K562 (cell line): ENCODE results near the gene PTPRU. TPM values are rescaled to one million over a fixed set of nuclear protein-coding genes. Genes with fewer than 3 reads are reported as not detected.

Source experiments
- ADNP ChIP-seq: fragments of 200-800 bp; sonication (Bioruptor generic); IDR thresholded peaks from 2 replicates; pipeline ENCODE4 v1.6.1; 2016; ENCODE audit warnings: missing genetic modification characterization, missing compliant biosample characterization
- BRCA1 ChIP-seq, 2 experiments: fragments of 450-650 bp in 1 of 2; sonication (generic) in 1 of 2; formaldehyde crosslinking in 1 of 2; IDR thresholded peaks; 2 replicates each; pipeline versions ENCODE4 v1.5.0 to v1.6.1; 2017 to 2020; ENCODE audit warnings: mild to moderate bottlenecking in 1 of 2, missing genetic modification reagents in 1 of 2
- CBFA2T2 ChIP-seq: fragments of 450-650 bp; conservative IDR thresholded peaks from 2 replicates; pipeline ENCODE4 v1.6.1; 2017; ENCODE audit warnings: mild to moderate bottlenecking
- CBX3 ChIP-seq, 2 experiments: IDR thresholded peaks; 1 replicate in 1 of 2; 2 replicates in 1 of 2; pipeline ENCODE4 v1.6.1; 2012; ENCODE audit warnings: inconsistent platforms in 2 of 2, low read length in 2 of 2, borderline replicate concordance in 1 of 2, control low read depth in 1 of 2
- EWSR1 ChIP-seq: fragments of 450-650 bp; IDR thresholded peaks from 2 replicates; pipeline ENCODE4 v1.6.1; 2018; ENCODE audit warnings: borderline replicate concordance, mild to moderate bottlenecking, low read depth, moderate library complexity; ENCODE audit not compliant: partially characterized antibody
- GABPB1 ChIP-seq: sonication (generic); formaldehyde crosslinking; IDR thresholded peaks from 2 replicates; pipeline ENCODE4 v1.8.0; 2022; ENCODE audit warnings: mild to moderate bottlenecking, missing genetic modification reagents
- HCFC1 ChIP-seq: IDR thresholded peaks from 2 replicates; pipeline ENCODE4 v1.6.1; 2012; ENCODE audit warnings: low read depth, low read length, improper control_type of control experiment
- HSF4 ChIP-seq: fragments of 250-450 bp; sonication (Bioruptor Pico); IDR thresholded peaks from 2 replicates; pipeline ENCODE4 v2.1.2; 2022; ENCODE audit warnings: mild to moderate bottlenecking, moderate library complexity, borderline replicate concordance
- ID3 ChIP-seq, 2 experiments: fragments of 250-450 bp in 1 of 2; fragments of 450-650 bp in 1 of 2; sonication (Bioruptor Pico) in 1 of 2; IDR thresholded peaks; 2 replicates each; pipeline versions ENCODE4 v1.6.1 to v1.8.0; 2016 to 2021; ENCODE audit warnings: mild to moderate bottlenecking in 2 of 2, moderate library complexity in 2 of 2, missing compliant biosample characterization in 1 of 2, missing genetic modification characterization in 1 of 2
- LEF1 ChIP-seq: fragments of 450-650 bp; IDR thresholded peaks from 2 replicates; pipeline ENCODE4 v1.6.1; 2016; ENCODE audit warnings: mild to moderate bottlenecking
- MAX ChIP-seq: sonication (generic); formaldehyde crosslinking; IDR thresholded peaks from 2 replicates; pipeline ENCODE4 v1.9.0; 2022; ENCODE audit warnings: mild to moderate bottlenecking, missing genetic modification reagents
- MCM3 ChIP-seq: fragments of 450-650 bp; IDR thresholded peaks from 2 replicates; pipeline ENCODE4 v1.6.1; 2016
- MED1 ChIP-seq: sonication (generic); formaldehyde crosslinking; IDR thresholded peaks from 2 replicates; pipeline ENCODE4 v1.8.1; 2023; ENCODE audit warnings: missing genetic modification reagents, borderline replicate concordance
- MTA2 ChIP-seq: fragments of 450-650 bp; IDR thresholded peaks from 2 replicates; pipeline ENCODE4 v1.6.1; 2016; ENCODE audit warnings: low read depth
- NR1H2 ChIP-seq: sonication (generic); formaldehyde crosslinking; IDR thresholded peaks from 2 replicates; pipeline ENCODE4 v1.4.0; 2020; ENCODE audit warnings: mild to moderate bottlenecking, missing genetic modification reagents
- NR2C2 ChIP-seq, 2 experiments: fragments of 200-800 bp in 1 of 2; sonication (Bioruptor generic) in 1 of 2; sonication (generic) in 1 of 2; formaldehyde crosslinking in 1 of 2; IDR thresholded peaks; 2 replicates each; pipeline versions ENCODE4 v1.6.1 to v1.8.0; 2016 to 2022; ENCODE audit warnings: mild to moderate bottlenecking in 1 of 2, missing compliant biosample characterization in 1 of 2, missing genetic modification characterization in 1 of 2, missing genetic modification reagents in 1 of 2
- SREBF2 ChIP-seq: sonication (generic); formaldehyde crosslinking; IDR thresholded peaks from 2 replicates; pipeline ENCODE4 v1.4.0; 2020; ENCODE audit warnings: mild to moderate bottlenecking, missing genetic modification reagents
- USF2 ChIP-seq: sonication (generic); formaldehyde crosslinking; IDR thresholded peaks from 2 replicates; pipeline ENCODE4 v1.5.0; 2020; ENCODE audit warnings: missing genetic modification reagents
- ZNF347 ChIP-seq: fragments of 450-650 bp; formaldehyde crosslinking; IDR thresholded peaks from 2 replicates; pipeline ENCODE4 v1.4.0; 2020; ENCODE audit warnings: low read depth, mild to moderate bottlenecking, moderate library complexity
- ZNF668 ChIP-seq: fragments of 250-450 bp; sonication (Bioruptor Pico); IDR thresholded peaks from 2 replicates; pipeline ENCODE4 v1.8.0; 2022; ENCODE audit warnings: mild to moderate bottlenecking, inconsistent platforms
- polyA plus RNA-seq, 8 experiments: library from polyadenylated mRNA; depleted of rRNA in 4 of 8; stranded (reverse) in 5 of 8; unstranded in 3 of 8; fragments of >200 nt; fragmentation: Nextera tagmentation in 2 of 8; fragmentation: Illumina TruSeq in 1 of 8; extraction: Ambion mirVana in 2 of 8; extraction: Trizol in 1 of 8; gene quantifications; 2 replicates each; pipeline versions ENCODE4 v1.2.1 to v1.2.3, GENCODE V29; 2011 to 2014; ENCODE audit warnings: inconsistent platforms in 1 of 8, missing spikeins in 1 of 8
- total RNA-seq, 7 experiments: library from RNA; depleted of rRNA in 6 of 7; stranded (reverse); fragments of >200 nt in 6 of 7; fragmentation: Illumina TruSeq in 2 of 7; extraction: Trizol in 2 of 7; gene quantifications; 2 replicates each; pipeline versions ENCODE4 v1.2.1 to v1.2.3, GENCODE V29; 2011 to 2021; ENCODE audit warnings: low replicate concordance in 1 of 7
- TF ChIP-seq, protein P1 (sequence below), 2 experiments: IDR thresholded peaks; 2 replicates each; pipeline ENCODE4 v1.6.1; 2011; ENCODE audit warnings: borderline replicate concordance in 1 of 2, control low read depth in 1 of 2, low read depth in 1 of 2, low read length in 1 of 2, mild to moderate bottlenecking in 1 of 2, mixed read lengths in 1 of 2, moderate library complexity in 1 of 2; ENCODE audit not compliant: insufficient read depth in 1 of 2, insufficient read length in 1 of 2, poor library complexity in 1 of 2, severe bottlenecking in 1 of 2; ENCODE audit errors: extremely low read depth in 1 of 2
- TF ChIP-seq, protein P2 (sequence below): fragments of 250-450 bp; sonication (Bioruptor Pico); IDR thresholded peaks from 2 replicates; pipeline ENCODE4 v1.4.0; 2020; ENCODE audit warnings: mild to moderate bottlenecking, moderate library complexity
- TF ChIP-seq, protein P3 (sequence below): fragments of 250-450 bp; sonication (Bioruptor Pico); IDR thresholded peaks from 2 replicates; pipeline ENCODE4 v1.8.0; 2022; ENCODE audit warnings: moderate library complexity, mild to moderate bottlenecking, inconsistent platforms

Gene PTPRU
- total and polyA plus RNA-seq, 9 of the 15 experiments (the other 6 are each of a cell fraction or from before 2014, with no cell fraction given) = 0.01 to 2.9 (median 1.0) TPM

DNA sequence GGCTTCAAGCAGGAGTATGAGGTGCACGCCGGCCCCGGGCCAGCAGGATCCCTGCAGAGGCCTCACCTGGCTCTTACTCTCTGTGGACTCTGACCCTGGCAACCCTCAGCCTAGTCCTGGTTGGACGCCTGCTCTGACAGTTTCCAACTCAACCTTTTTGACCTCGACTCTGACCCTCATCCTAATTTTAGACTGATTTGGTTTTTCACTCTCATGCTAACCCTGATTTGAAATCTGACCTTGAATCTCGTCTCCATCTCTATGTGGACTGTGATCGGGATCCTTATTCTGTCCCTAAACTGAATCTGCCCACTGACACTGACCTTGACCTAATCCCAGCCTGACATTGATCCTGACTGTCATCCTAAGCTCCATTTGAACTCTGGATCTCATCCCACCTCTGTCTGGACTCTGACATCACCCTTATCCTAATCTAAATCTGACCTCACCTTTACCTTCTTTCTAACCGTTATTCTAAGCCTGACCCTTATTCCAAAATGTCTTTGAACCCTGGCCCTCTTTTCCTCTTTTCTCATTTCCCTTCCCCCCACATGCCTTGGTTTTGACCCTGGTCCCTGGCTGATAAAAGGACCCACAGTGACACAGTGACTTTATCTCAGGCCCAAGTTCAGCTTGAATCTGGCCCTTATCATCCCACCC is 67.8 kb downstream of the PTPRU start (continued):
- no peak for TF ChIP-seq NR2C2 (CRISPR knock-in tag; IDR thresholded peaks at IDR 0.05)
- TF ChIP-seq NR2C2 (tag; IDR thresholded peaks at IDR 0.05) = peak; percentile 51
- TF ChIP-seq LEF1 = no peak
- TF ChIP-seq MAX (CRISPR knock-in tag) = no peak
- TF ChIP-seq MTA2 = no peak
- TF ChIP-seq, protein P1, sequence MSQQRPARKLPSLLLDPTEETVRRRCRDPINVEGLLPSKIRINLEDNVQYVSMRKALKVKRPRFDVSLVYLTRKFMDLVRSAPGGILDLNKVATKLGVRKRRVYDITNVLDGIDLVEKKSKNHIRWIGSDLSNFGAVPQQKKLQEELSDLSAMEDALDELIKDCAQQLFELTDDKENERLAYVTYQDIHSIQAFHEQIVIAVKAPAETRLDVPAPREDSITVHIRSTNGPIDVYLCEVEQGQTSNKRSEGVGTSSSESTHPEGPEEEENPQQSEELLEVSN (IDR thresholded peaks at IDR 0.05; ENCODE audit: borderline replicate concordance in 1 of 2, extremely low read depth in 1 of 2, insufficient read depth in 1 of 2, insufficient read length in 1 of 2, low read depth in 1 of 2, low read length in 1 of 2, poor library complexity in 1 of 2, severe bottlenecking in 1 of 2) = no peak
- TF ChIP-seq EWSR1 = no peak
- TF ChIP-seq USF2 (CRISPR knock-in tag) = no peak
- TF ChIP-seq NR1H2 (CRISPR knock-in tag) = no peak
- no peak for TF ChIP-seq GABPB1 (CRISPR knock-in tag)
- TF ChIP-seq MCM3 = no peak
- TF ChIP-seq HSF4 (CRISPR knock-in tag) = no peak
- TF ChIP-seq ADNP (tag) = no peak
- peak; percentile 30; the same call in 1 of the 2 replicates for TF ChIP-seq CBFA2T2
- no peak for TF ChIP-seq BRCA1 (IDR thresholded peaks at IDR 0.05)
- no peak for TF ChIP-seq BRCA1 (CRISPR knock-in tag; IDR thresholded peaks at IDR 0.05)
- TF ChIP-seq MED1 (CRISPR knock-in tag) = no peak
- TF ChIP-seq ZNF347 = no peak
- TF ChIP-seq, protein P2, sequence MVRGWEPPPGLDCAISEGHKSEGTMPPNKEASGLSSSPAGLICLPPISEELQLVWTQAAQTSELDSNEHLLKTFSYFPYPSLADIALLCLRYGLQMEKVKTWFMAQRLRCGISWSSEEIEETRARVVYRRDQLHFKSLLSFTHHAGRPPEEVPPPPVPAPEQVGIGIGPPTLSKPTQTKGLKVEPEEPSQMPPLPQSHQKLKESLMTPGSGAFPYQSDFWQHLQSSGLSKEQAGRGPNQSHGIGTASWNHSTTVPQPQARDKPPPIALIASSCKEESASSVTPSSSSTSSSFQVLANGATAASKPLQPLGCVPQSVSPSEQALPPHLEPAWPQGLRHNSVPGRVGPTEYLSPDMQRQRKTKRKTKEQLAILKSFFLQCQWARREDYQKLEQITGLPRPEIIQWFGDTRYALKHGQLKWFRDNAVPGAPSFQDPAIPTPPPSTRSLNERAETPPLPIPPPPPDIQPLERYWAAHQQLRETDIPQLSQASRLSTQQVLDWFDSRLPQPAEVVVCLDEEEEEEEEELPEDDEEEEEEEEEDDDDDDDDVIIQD = no peak
- TF ChIP-seq SREBF2 (CRISPR knock-in tag) = no peak
- no peak for TF ChIP-seq HCFC1
- no peak for TF ChIP-seq ZNF668
- TF ChIP-seq CBX3 (IDR thresholded peaks at IDR 0.05; ENCODE audit: borderline replicate concordance in 1 of 2, low read length in 2 of 2) = no peak
- TF ChIP-seq, protein P3, sequence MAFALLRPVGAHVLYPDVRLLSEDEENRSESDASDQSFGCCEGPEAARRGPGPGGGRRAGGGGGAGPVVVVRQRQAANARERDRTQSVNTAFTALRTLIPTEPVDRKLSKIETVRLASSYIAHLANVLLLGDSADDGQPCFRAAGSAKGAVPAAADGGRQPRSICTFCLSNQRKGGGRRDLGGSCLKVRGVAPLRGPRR (CRISPR knock-in tag) = no peak
- TF ChIP-seq ID3 (CRISPR knock-in tag; IDR thresholded peaks at IDR 0.05) = no peak
- no peak for TF ChIP-seq ID3 (tag; IDR thresholded peaks at IDR 0.05)
